ENCODE measurements around the gene TRIM26.

- no peak for TF ChIP-seq CTCF (IDR thresholded peaks at IDR 0.05)
- TF ChIP-seq EP300 (IDR thresholded peaks at IDR 0.05) = no peak
- TF ChIP-seq POLR2A (IDR thresholded peaks at IDR 0.05) = no peak
- no peak for TF ChIP-seq POLR2AphosphoS5 (IDR thresholded peaks at IDR 0.05)
Measured at GRCh38 chr6:30144811-30145210, 68.4 kb downstream of the TRIM26 start.
